HG03103 (cell line): ENCODE data around the gene ACOT12.
"Not testable (repeated sequence)": the region's sequence is repeated elsewhere in the genome, so short reads cannot be mapped to it uniquely, and the experiment has no call there.

Experiments used
- ATAC-seq: cut with Tn5 transposase; IDR thresholded peaks from one replicate; pipeline ENCODE4 v1.9.1; 2021; ENCODE audit warnings: low read depth; ENCODE audit not compliant: unreplicated experiment

The ACOT12 gene

GRCh38 chr5:81393783-81394718 lies at the start of gene ACOT12:
Gene ACOT12 (minus strand): TSS chr5:81394134. CDS start chr5:81394114, 20 bp downstream.
- ATAC-seq, result no peak

GRCh38 chr5:81435023-81435422 lies 41.1 kb upstream of the ACOT12 start:
- no peak for ATAC-seq

GRCh38 chr5:81429985-81430384 lies 36.1 kb upstream of the ACOT12 start:
- ATAC-seq, result no peak

- no peak for ATAC-seq
Observed at GRCh38 chr5:81429363-81429762, 35.4 kb upstream of the ACOT12 start.

- ATAC-seq, result no peak
Observed at GRCh38 chr5:81428861-81429260, 34.9 kb upstream of the ACOT12 start.

- ATAC-seq, result no peak
Observed at GRCh38 chr5:81428446-81428845, 34.5 kb upstream of the ACOT12 start.

GRCh38 chr5:81427566-81427965 lies 33.6 kb upstream of the ACOT12 start:
- ATAC-seq, result no peak

GRCh38 chr5:81426359-81427030 lies 32.6 kb upstream of the ACOT12 start:
- no peak for ATAC-seq

GRCh38 chr5:81425569-81425968 lies 31.6 kb upstream of the ACOT12 start:
- ATAC-seq, result no peak

GRCh38 chr5:81424728-81425127 lies 30.8 kb upstream of the ACOT12 start:
- ATAC-seq, result no peak

GRCh38 chr5:81422671-81423070 lies 28.7 kb upstream of the ACOT12 start:
- no peak for ATAC-seq

- no peak for ATAC-seq
Observed at GRCh38 chr5:81420039-81420667, 26.2 kb upstream of the ACOT12 start.

- ATAC-seq, result no peak
Observed at GRCh38 chr5:81418606-81419005, 24.7 kb upstream of the ACOT12 start.

GRCh38 chr5:81417052-81417451 lies 23.1 kb upstream of the ACOT12 start:
- ATAC-seq, result no peak

- no peak for ATAC-seq
Observed at GRCh38 chr5:81409896-81410295, 16.0 kb upstream of the ACOT12 start.

- ATAC-seq, result no peak
Observed at GRCh38 chr5:81409361-81409760, 15.4 kb upstream of the ACOT12 start.

- no peak for ATAC-seq
Observed at GRCh38 chr5:81408496-81408895, 14.6 kb upstream of the ACOT12 start.

GRCh38 chr5:81407811-81408210 lies 13.9 kb upstream of the ACOT12 start:
- ATAC-seq, result not testable (repeated sequence)

GRCh38 chr5:81405126-81405891 lies 11.4 kb upstream of the ACOT12 start:
- no peak for ATAC-seq

GRCh38 chr5:81402192-81402930 lies 8.4 kb upstream of the ACOT12 start:
- no peak for ATAC-seq
